ENCODE data around the gene SPEF1.

DNA sequence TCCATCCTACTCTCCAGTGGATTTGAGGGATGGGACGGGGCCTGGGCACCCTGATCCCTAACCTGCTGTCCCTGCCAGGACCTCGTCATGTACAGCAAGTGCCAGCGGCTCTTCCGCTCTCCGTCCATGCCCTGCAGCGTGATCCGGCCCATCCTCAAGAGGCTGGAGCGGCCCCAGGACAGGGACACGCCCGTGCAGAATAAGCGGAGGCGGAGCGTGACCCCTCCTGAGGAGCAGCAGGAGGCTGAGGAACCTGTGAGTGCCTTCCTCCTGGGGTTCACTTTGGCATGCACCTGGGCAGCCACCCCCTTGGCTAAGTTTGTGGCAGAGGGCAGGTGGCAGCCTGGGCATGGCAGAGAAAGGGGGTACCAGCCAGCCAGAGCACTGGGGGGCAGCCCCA lies 20.6 kb upstream of the SPEF1 start:
- TF ChIP-seq YY1 (IDR thresholded peaks at IDR 0.05; ENCODE audit: insufficient read depth, insufficient read length), result no peak
- no peak for TF ChIP-seq ZNF274 (IDR thresholded peaks at IDR 0.05; ENCODE audit: low read depth, low read length)

All from NT2/D1 (cell line).